ENCODE data around the gene CRISP2.
A peak's percentile ranks its signal among the peaks of the same experiment; 100 is the strongest.

The CRISP2 gene

GRCh38 chr6:49653438-49653837, 59.9 kb downstream of the CRISP2 start:
- DNase-seq: no peak

DNA sequence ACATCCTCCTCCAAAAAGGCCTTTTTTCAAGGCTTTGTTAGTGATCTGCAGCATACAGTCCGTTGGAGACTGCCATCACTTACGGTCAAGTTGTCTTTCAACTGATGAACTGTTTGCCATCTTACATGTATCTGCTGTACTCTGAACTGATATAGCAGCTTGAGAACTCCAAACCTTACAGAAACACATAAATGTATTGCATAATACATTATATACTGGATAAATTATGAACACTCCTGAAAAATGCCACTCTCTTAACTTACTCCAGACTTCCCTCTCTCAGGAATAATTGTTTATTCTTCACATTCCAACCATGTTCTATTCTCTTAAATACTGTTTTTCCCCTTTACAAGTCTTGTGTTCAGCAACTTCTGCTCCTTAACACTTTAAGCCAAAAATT, 62.1 kb downstream of the CRISP2 start:
- no peak for DNase-seq

DNA sequence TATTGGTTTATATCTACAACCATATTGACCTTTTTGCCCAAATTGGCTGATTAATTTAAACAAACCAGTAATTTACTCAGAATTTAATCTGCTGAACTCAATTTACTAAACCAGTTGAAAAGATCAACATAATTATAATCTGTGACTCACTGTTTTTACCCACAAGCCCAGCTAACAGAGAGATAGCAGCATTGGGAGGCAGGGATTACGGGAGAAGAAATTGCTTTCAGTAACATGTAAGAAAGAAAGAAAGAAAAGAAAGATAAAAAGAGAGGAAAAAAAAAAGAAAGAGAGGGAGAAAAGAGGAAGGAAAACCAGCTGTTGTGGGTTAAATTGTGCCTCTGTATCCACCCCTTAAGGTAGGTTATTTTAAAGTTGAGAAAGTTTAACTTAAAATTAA, 63.4 kb downstream of the CRISP2 start:
- no peak for DNase-seq

DNA sequence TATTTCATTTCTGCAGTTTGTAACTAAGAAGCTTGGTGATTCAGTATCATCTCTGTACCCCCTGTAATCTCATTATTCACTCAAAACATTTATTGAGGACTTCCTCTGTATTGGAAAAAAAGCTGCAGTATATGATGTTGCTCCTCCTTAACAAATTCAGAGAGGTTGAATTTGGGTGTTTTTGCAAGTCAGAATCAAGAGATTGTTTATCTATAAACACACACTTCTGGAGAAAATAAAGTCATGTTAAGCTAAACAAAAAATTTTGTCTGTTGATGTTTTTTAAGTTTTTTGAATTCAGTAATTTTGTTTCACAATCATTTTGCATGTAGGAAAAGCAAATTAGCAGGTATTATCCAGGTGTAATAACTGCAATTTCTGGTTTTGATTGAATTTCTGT, 65.3 kb downstream of the CRISP2 start:
- no peak for DNase-seq

- no peak for DNase-seq
Observed at GRCh38 chr6:49647476-49647875, 65.9 kb downstream of the CRISP2 start.

GRCh38 chr6:49646942-49647341, 66.4 kb downstream of the CRISP2 start:
- no peak for DNase-seq

DNA sequence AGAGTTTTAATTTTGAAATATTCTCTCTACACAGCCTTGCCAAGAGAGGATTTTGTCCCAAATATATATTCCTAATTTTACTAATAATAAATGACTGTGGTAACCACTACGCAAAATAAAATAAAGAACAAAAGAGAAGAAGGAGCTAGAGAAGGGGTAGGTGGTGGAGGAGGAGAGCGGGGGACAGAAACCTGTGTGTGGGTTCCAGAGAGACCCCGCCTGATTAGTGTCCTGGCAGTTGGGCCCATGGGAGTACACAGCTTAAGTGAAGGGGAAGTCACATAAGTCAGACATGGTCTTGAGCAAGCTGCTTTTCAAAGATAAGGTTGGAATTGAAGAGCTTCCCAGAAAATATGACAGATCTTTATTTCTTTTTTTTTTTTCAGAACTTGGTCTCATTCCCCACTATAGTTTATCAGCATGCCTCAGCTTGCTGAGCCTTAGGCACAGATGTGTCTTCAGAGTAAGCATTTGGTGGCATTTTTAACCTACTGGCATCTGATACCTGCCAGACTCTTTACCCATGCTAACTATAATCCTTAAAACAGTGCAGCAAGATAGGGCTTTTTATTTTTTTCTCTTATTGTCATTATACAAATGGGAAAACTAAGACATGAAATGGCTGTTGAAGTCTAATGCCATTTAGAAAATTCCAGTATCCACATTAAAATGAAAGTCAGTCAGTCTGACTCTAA, 67.1 kb downstream of the CRISP2 start:
- DNase-seq: peak; percentile 61

DNA sequence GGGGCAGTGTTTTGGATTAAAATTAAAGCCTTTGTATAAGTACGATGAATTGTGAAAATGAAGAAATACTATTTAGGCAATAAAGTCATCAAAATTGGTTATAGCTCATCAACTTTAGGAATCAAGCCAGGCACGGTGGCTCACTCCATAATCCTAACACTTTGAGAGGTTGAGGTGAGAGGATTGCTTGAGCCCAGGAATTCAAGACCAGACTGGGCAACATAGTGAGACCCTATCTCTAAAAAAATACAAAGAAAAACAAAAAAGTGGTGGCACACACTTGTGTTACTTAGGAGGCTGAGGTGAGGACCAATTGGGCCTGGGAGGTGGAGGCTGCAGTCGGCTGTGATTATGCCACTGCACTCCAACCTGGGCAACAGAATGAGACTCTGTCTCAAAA, 68.2 kb downstream of the CRISP2 start:
- DNase-seq: no peak

All from KG1 (cell line).